Endothelial cell of umbilical vein (primary cell): ENCODE data around the gene CPED1. TPM values are rescaled to one million over a fixed set of nuclear protein-coding genes. Genes with fewer than 3 reads are reported as not detected.

Experiments
- BruUV-seq: library from RNA; stranded (reverse); fragments of 400-500 nt; replicated peaks from 2 replicates; lab custom pipeline; 2021; lab: Mats Ljungman, UMichigan
- CTCF ChIA-PET: fragments of 300-600, 350-600 bp; sonication (Branson Sonifier 250); formaldehyde crosslinking; loops from one replicate; lab custom pipeline; 2021; ENCODE audit warnings: antibody characterized with exemption, inconsistent platforms; lab: Charles Lee
- POLR2A ChIA-PET: fragments of 300-600, 350-600 bp; sonication (Branson Sonifier 250); formaldehyde crosslinking; loops from one replicate; lab custom pipeline; 2021; ENCODE audit warnings: antibody characterized with exemption, inconsistent platforms; lab: Charles Lee
- DNase-seq: peaks from one replicate; pipeline ENCODE4 v3.0.0-alpha.2; 2011; ENCODE audit warnings: low read depth, low spot score
- FAIRE-seq: peaks from 2 replicates; lab custom pipeline; 2011; peaks lifted over from hg19 to GRCh38; lab: Jason Lieb, UNC
- H2AFZ ChIP-seq: 2 replicates; pipeline ENCODE4 v1.6.0; 2012; ENCODE audit warnings: low read depth, low read length, control low read depth, inconsistent platforms
- H3K27ac ChIP-seq: 2 replicates; pipeline ENCODE4 v1.5.1; 2011; ENCODE audit warnings: low read depth, mild to moderate bottlenecking, control low read depth, low read length, moderate library complexity; ENCODE audit not compliant: insufficient read depth
- H3K27me3 ChIP-seq, 2 experiments: 2 replicates each; pipeline versions ENCODE4 v1.6.0 to v1.6.1; 2011; ENCODE audit warnings: low read length in 2 of 2, mixed read lengths in 1 of 2; ENCODE audit not compliant: control insufficient read depth in 2 of 2, insufficient read depth in 2 of 2
- H3K36me3 ChIP-seq, 2 experiments: 2 replicates in 1 of 2; 3 replicates in 1 of 2; pipeline ENCODE4 v1.5.1; 2011; ENCODE audit warnings: low read length in 2 of 2, mild to moderate bottlenecking in 1 of 2, moderate library complexity in 1 of 2; ENCODE audit not compliant: control insufficient read depth in 2 of 2, insufficient read depth in 2 of 2; ENCODE audit errors: extremely low read depth in 1 of 2
- H3K4me1 ChIP-seq: 3 replicates; pipeline ENCODE4 v1.5.1; 2011; ENCODE audit warnings: mild to moderate bottlenecking, low read length; ENCODE audit not compliant: control insufficient read depth, insufficient read depth; ENCODE audit errors: extremely low read depth
- H3K4me2 ChIP-seq: 2 replicates; pipeline ENCODE4 v1.6.1; 2011; ENCODE audit warnings: low read length, control low read depth, mixed read lengths; ENCODE audit not compliant: insufficient read depth
- H3K4me3 ChIP-seq, 3 experiments: fragments of 200-600 bp in 1 of 3; sonication (generic), shearing (Covaris generic) in 1 of 3; replicated peaks in 1 of 3; 2 replicates each; pipeline ENCODE4 v1.5.1; 2011 to 2016; ENCODE audit warnings: control low read depth in 3 of 3, low read length in 3 of 3, mild to moderate bottlenecking in 2 of 3, inconsistent platforms in 1 of 3, low read depth in 1 of 3, moderate library complexity in 1 of 3; ENCODE audit not compliant: insufficient read depth in 1 of 3
- H3K79me2 ChIP-seq: 2 replicates; pipeline ENCODE4 v1.6.0; 2012; ENCODE audit warnings: low read length, inconsistent platforms; ENCODE audit not compliant: control insufficient read depth, insufficient read depth
- H3K9ac ChIP-seq: replicated peaks from 2 replicates; pipeline ENCODE3; 2011; ENCODE audit warnings: low read length, control low read depth; ENCODE audit not compliant: insufficient read depth; ENCODE audit errors: extremely low read depth
- H3K9me1 ChIP-seq: replicated peaks from 3 replicates; pipeline ENCODE4 v1.6.0; 2011; ENCODE audit warnings: mild to moderate bottlenecking, low read length; ENCODE audit not compliant: control insufficient read depth, insufficient read depth; ENCODE audit errors: extremely low read depth
- H3K9me3 ChIP-seq: replicated peaks from 2 replicates; pipeline ENCODE4 v1.5.1; 2012; ENCODE audit warnings: low read length, inconsistent platforms; ENCODE audit not compliant: control insufficient read depth, insufficient read depth
- H4K20me1 ChIP-seq: replicated peaks from 2 replicates; pipeline ENCODE3; 2011; ENCODE audit warnings: mild to moderate bottlenecking, low read length; ENCODE audit not compliant: control insufficient read depth, insufficient read depth; ENCODE audit errors: extremely low read depth
- EZH2 ChIP-seq: IDR thresholded peaks from 2 replicates; pipeline ENCODE4 v1.6.1; 2012; ENCODE audit warnings: borderline replicate concordance, low read depth, mild to moderate bottlenecking, moderate library complexity, low read length, inconsistent platforms; ENCODE audit not compliant: severe bottlenecking
- FOS ChIP-seq: IDR thresholded peaks from 2 replicates; pipeline ENCODE4 v1.6.1; 2011; ENCODE audit warnings: mild to moderate bottlenecking, low read length, moderate library complexity, borderline replicate concordance; ENCODE audit not compliant: insufficient read depth
- GATA2 ChIP-seq: IDR thresholded peaks from 2 replicates; pipeline ENCODE4 v1.7.0; 2011; ENCODE audit warnings: low read depth, mild to moderate bottlenecking, moderate library complexity, mixed read lengths, low read length; ENCODE audit not compliant: insufficient read length, insufficient read depth
- JUN ChIP-seq: IDR thresholded peaks from 2 replicates; pipeline ENCODE4 v1.6.1; 2011; ENCODE audit warnings: borderline replicate concordance, low read depth; ENCODE audit not compliant: insufficient read length, insufficient read depth
- MYC ChIP-seq: IDR thresholded peaks from one replicate; pipeline ENCODE4 v1.6.1; 2011; ENCODE audit warnings: mild to moderate bottlenecking, low read depth, low read length
- POLR2A ChIP-seq: IDR thresholded peaks from 2 replicates; pipeline ENCODE4 v1.6.1; 2012; ENCODE audit warnings: low read depth, mild to moderate bottlenecking, control low read depth, low read length
- POLR2AphosphoS5 ChIP-seq: IDR thresholded peaks from 2 replicates; pipeline ENCODE4 v1.6.1; 2012; ENCODE audit warnings: low read depth, mild to moderate bottlenecking, control low read depth, low read length, moderate library complexity; ENCODE audit not compliant: insufficient read depth
- dilution Hi-C: fragments of 300-500 bp; cut with MboI; formaldehyde crosslinking; loops from one replicate; pipeline ENCODE4 v1.15.0; 2019; ENCODE audit warnings: low sequenced_read_pairs; ENCODE audit not compliant: extremely low pct_ligation_motif_present
- intact Hi-C: fragments of 100-400 bp; cut with micrococcal nuclease; formaldehyde crosslinking; loops from one replicate; pipeline ENCODE4 v1.10.0; 2022
- polyA plus RNA-seq, 4 experiments: library from polyadenylated mRNA; depleted of rRNA in 3 of 4; stranded (reverse) in 3 of 4; unstranded in 1 of 4; fragments of >200 nt; gene quantifications; 2 replicates each; pipeline versions ENCODE4 v1.2.1 to v1.2.3, GENCODE V29; 2011 to 2012; ENCODE audit warnings: missing spikeins in 1 of 4
- total RNA-seq: library from RNA; stranded (reverse); gene quantifications from 2 replicates; pipeline ENCODE4 v1.2.3, GENCODE V29; 2021
- TF ChIP-seq, protein P1 (sequence below), 2 donors: IDR thresholded peaks; 1 replicate in 1 of 2; 2 replicates in 1 of 2; pipeline ENCODE4 v1.5.1; 2011; ENCODE audit warnings: low read length in 2 of 2, mild to moderate bottlenecking in 2 of 2, moderate library complexity in 2 of 2, control low read depth in 1 of 2, inconsistent platforms in 1 of 2, low read depth in 1 of 2; ENCODE audit not compliant: insufficient read depth in 1 of 2; ENCODE audit errors: extremely low read depth in 1 of 2
- TF ChIP-seq, protein P2 (sequence below): IDR thresholded peaks from 2 replicates; pipeline ENCODE4 v1.6.1; 2011; ENCODE audit not compliant: insufficient read depth, insufficient read length

CPED1 gene
- total and polyA plus RNA-seq, 2 donors (not counting 3 experiments of a cell fraction or from before 2014, with no cell fraction given) = 0.22 to 3.0 TPM

- ChIA-PET POLR2A (no interaction called here), CTCF (interaction anchor here (0.8 to 1.2 kb wide), 3 partner anchors 11 to 168 kb away, joined by 3 to 4 read pairs (median 3); no protein-coding TSS in a partner anchor)
- intact Hi-C loops = no loop called here
- H3K36me3 ChIP-seq = peaks cover 7 to 13% of the 10 kb centered on the region in 2 experiments
- no peaks in the 10 kb centered on the region for H3K9me3 ChIP-seq
- no peak overlapping the region for H3K27ac ChIP-seq
- no TSS peak for BruUV-seq
- H4K20me1 ChIP-seq = no peaks in the 10 kb centered on the region
- dilution Hi-C loops = no loop called here
- no peak overlapping the region for H3K9ac ChIP-seq
- no peaks in the 10 kb centered on the region for H3K27me3 ChIP-seq
- H3K9me1 ChIP-seq = no peaks in the 10 kb centered on the region
- no peaks in the 10 kb centered on the region for H3K79me2 ChIP-seq
- H3K4me3 ChIP-seq = no peak overlapping the region
- no peak overlapping the region for H2AFZ ChIP-seq
- H3K4me2 ChIP-seq = no peak overlapping the region
- TF ChIP-seq MYC (no peak), JUN (no peak), FOS (no peak), POLR2A (no peak), POLR2AphosphoS5 (no peak), EZH2 (no peak), GATA2 (no peak)
- TF ChIP-seq, protein P1, sequence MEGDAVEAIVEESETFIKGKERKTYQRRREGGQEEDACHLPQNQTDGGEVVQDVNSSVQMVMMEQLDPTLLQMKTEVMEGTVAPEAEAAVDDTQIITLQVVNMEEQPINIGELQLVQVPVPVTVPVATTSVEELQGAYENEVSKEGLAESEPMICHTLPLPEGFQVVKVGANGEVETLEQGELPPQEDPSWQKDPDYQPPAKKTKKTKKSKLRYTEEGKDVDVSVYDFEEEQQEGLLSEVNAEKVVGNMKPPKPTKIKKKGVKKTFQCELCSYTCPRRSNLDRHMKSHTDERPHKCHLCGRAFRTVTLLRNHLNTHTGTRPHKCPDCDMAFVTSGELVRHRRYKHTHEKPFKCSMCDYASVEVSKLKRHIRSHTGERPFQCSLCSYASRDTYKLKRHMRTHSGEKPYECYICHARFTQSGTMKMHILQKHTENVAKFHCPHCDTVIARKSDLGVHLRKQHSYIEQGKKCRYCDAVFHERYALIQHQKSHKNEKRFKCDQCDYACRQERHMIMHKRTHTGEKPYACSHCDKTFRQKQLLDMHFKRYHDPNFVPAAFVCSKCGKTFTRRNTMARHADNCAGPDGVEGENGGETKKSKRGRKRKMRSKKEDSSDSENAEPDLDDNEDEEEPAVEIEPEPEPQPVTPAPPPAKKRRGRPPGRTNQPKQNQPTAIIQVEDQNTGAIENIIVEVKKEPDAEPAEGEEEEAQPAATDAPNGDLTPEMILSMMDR (IDR thresholded peaks at IDR 0.05; ENCODE audit: extremely low read depth in 1 of 2, insufficient read depth in 1 of 2, low read depth in 1 of 2, low read length in 2 of 2) = no peak
- TF ChIP-seq, protein P2, sequence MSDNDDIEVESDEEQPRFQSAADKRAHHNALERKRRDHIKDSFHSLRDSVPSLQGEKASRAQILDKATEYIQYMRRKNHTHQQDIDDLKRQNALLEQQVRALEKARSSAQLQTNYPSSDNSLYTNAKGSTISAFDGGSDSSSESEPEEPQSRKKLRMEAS = no peak
- no peak for FAIRE-seq
- no peaks in the 10 kb centered on the region for H3K4me1 ChIP-seq
- no peak for DNase-seq
Measured at GRCh38 chr7:120973849-120974248, 14.7 kb upstream of the CPED1 start.
